Activated CD4-positive, alpha-beta T cell treated with anti-CD3 and anti-CD28 coated beads, Interleukin-2, Interleukin-6, amounts not matched to agents 100 ng/mL and 50 ng/mL, durations not matched to agents 16 hours and 8 hours (primary cell): Measurements from ENCODE around the gene RNF220.
"Not testable (repeated sequence)": the region's sequence is repeated elsewhere in the genome, so short reads cannot be mapped to it uniquely, and the experiment has no call there.

Source experiments
- DNase-seq: peaks from one replicate; pipeline ENCODE4 v3.0.0-alpha.2; 2020

The RNF220 gene

DNA sequence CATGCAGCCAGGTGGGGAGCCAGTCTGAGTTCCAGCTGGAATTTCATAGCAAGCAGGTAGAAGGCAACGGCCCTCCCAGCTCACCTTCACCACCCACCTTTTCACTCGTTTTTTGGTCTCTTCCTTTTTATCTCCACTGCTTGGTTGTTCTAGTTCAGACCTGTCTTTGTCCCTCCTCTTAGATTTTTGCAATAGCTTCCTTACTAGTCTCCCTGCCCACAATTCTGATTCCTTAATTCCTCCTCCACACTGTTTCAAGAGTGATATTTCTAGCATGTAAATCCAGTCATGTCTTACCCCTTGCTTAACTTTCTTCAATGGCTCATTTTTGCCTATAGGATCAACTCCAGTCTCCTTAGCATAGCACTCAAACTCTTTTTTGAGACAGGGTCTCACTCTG is 149.7 kb downstream of the RNF220 start:
- DNase-seq, result no peak

DNA sequence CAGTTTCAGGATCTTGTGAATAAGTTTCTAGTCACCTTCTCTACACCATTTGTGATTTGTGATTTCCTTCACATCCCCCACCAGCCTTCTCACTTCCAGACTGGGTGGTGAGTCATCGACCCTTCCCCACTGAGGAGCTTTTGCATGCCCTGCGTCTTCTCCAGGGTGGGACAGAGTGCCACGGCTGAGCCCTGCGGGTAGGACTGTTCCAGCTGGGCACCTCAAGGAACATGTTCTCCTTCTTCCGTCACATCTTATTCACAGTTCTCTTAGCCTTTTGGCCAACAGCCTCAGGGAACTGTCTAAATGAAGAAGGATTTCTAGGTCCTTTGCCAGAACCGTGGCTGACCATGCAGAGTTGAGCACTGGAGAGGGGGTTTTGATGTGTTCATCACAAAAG is 152.7 kb downstream of the RNF220 start:
- no peak for DNase-seq

DNA sequence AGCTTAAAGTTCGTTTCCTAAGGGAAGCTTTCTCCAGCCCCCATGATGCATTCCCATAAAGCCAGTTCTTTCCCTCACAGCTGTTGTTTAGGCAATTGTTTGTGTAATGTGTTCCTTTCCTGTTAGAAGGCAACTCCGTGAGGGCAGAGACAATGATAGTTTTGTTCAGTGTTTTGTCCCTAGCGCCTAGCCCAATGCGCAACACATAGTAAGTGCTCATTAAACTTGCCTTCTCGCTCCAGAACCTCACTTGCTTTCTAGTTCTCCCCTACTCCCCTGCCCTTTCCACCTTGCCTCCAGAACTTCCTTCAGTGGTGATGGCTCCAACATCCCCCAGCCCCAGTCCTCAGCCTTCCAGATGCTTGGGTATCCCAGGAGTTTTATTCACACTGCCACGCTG is 153.8 kb downstream of the RNF220 start:
- no peak for DNase-seq

DNA sequence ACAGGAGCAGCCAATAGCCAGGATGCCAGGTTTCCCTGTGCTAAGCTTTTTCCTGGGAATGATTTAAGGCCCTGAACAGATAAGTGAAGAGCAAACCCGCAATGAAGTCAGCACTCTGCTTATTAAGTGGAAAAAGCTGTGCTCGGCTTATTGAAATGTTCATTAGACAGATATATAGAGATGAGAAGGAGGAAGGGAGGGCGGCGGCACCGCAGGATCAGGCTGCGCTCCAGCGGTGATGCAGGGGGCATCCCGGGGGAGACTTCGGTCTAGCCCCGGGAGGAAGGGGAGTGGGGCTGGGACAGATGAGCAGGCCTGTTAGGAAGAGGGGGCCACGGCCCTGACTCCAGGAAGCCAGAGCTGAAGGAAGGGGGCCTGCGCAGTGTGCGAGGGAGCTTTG is 154.3 kb downstream of the RNF220 start:
- no peak for DNase-seq

DNA sequence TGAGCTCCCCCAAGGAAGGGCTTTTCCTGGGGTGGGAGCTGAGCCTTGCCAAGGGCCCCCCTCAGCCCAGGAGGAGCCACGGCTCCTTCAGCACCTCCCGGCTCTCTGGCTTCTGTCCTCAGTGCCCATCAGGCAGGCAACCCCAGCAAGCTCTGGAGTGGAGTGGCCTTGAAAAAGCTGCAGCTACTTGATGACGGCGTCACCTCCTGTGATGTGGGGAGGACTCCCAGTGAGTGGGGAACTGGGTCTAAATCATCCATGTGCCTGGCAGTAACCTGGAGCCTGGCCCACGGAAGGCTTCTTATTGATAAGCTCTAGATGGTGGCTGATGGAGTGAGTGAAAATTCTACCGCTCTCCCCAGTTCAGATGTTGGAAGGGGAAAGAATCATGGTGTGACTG is 154.9 kb downstream of the RNF220 start:
- no peak for DNase-seq

DNA sequence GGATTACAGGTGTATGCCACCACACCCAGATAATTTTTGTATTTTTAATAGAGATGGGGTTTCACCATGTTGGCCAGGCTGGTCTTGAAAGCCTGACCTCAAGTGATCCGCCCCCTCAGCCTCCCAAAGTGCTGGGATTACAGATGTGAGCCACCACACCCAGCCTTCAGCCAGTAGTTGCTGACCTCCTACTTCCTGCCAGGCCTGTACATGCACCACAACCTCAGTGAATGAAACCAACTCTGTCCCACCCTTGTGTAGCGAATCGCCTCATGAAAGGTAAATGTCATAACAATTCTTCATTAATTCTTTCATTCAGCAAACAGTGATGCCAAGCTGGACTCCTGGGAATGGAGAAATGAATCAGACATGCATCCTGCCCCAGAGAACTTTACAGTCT is 155.6 kb downstream of the RNF220 start:
- DNase-seq, result not testable (repeated sequence)

DNA sequence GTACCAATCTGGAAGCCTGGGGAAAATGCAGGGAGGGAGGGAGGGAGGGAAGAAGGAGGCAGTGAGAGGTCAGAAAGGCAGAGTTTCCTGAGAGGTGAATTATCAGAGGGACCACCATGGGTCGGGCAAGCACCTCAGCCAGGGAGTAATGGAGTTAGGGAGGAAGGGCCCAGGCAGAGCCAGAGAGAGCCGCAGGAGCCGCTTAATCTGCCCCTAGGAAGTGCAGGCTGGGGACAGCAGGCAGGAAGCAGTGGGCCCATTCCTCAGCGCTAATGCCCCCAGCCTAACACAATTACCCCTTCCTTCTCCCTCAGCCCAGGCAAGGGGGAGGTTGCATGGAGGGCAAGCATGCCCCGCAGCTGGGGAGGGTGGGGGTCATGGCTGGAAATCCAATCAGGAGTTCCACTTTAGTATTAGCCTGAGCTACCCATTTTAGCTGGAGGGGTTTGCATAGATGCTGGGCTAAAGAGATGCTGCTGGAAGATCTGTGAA is 160.2 kb downstream of the RNF220 start:
- no peak for DNase-seq

DNA sequence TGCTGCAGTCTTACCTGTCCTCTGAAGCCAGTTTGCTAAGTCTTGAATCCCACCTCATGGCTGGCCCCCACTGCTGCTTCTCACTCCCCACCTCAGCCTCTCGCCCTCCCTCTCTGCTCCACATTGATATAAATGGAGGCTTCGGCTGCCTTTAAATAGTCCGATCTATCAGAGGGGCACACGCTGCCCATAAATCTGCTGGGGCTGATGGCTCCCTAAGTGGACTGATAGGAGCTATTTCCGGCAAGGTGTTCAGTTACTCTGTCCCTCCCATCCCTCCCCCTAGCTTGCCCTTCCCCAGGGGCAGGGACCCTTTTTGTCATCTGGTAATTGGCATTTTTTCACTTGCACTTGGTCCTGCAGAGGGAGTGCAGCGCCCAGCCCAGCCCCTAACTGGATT is 160.8 kb downstream of the RNF220 start:
- no peak for DNase-seq

DNA sequence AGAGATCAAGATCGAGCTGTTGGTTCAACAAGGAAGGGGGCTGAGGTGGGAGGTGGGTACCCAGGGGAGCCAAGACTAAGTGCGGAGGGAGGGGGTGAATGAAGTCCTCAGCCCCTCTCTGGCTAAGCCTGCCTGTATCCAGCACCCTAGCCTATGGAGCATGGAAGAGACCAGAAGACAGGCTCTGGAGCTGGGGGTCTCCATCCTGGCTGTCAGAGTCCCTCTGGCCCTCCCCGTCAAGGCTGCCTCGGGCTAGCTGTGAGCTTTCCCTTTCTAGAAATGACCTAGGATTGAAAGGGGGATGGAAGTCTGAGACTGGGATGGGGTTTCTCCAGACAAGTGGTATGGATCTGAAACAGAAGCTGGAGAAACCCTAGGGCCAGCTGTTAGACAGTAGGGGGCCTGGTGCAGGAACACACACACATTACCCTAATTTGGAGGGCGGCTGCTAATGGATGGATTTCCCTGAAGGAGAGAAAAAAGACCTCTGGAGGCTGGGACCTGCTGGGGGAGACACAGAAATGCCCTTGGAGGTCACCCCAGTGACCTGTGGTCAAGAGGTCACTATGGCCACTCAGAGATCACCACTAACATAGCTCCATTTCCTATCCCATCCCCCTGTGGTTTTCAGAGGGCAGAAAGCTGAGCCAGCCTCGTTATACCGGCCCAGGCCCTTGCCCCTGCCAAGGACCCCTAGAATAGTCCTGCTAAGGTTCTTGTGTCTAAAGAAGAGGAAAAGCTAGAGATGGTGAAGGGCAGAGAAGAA is 161.4 kb downstream of the RNF220 start:
- no peak for DNase-seq

DNA sequence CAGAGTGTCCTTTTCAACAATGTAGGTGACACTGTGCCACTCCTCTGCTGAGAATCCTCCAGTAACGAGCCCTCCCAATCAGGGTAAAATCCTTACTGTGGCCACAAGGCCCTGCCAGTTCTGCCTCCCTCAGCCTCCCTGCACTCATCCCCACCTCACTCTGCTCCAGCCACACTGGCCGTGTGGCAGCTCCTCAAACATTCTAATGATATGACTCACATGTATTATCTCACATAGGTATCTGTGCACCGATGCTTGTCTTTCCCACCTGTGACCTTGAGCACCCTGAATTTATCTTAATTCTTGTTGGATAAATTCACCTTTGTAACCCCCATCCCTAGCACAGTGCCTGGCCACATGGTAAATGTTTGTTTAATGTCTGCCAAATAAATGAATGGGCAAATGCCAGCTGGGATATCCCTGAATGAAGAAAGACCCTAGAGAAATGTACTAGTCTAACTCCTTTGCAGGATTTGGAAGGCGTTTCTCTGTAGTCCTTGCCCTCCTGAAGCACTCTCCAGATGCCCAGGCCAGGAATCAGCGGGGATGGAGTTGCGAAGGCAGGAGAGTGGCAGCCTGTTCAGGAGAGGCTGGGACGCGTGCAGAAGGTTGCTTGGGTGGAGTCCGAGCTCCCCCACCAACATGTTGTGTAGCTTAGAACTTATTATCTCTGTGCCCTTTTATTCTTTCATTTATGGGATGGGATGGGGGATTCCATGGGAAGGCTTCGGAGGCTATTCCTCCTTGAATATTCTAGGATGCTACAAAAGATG is 163.3 kb downstream of the RNF220 start:
- DNase-seq, result no peak

DNA sequence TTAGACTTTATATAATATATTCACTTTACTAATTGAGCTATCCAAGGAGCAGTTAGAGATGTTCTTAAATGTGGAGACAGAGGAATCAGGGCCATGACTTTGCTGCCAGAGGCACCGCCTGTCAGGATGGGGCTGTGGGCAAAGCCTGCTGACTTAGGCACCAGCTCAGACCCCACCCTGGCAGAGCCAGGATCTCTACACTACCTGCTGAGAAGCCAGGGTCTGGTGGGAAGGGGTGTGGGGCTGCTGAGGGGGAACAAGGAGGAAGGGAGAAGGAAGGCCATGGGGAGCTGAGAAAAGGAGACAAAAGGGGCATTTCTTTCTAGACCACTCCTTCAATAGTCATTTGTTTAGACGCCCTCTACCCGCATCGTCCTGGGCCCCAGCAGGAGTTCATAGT is 164.4 kb downstream of the RNF220 start:
- no peak for DNase-seq

DNA sequence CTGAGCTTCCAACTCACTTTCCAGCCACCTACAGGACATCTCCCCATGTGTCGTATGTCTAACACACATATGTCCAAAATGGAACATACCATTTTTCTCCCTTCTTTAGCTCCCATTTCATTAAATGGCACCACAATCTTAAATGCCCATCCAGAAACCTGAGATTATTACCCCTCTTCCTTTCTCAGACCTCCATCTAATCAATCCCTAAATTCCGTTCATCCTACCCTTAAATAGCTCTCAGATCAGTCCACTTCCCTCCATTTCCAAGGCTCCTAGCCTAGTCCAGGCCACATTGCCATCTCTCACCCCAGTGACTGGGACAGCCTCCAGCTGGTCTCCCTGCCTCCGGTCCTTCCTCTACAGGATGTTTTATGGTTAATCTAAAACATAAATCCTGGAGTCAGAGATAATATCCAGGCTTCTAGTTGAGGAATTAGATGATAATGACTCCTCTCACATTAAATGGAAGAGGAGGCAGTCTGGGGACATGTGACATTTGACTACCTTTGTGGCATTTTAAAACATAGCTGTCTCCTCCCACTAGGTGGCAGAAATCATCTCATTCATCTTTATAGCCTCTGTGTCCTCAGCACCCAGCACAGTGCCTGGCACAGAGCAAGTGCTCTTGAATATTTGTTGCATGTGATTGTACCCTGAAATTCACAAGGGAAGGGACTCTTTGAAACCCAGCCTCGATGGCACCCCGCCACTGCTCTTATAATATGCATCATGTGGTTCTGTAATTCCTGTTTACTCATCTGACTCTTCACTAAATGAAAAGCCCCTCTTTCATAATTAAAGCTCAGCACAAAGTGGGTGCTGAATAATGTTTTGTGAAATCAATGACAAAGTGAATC is 166.9 kb downstream of the RNF220 start:
- peak; percentile 47 for DNase-seq

DNA sequence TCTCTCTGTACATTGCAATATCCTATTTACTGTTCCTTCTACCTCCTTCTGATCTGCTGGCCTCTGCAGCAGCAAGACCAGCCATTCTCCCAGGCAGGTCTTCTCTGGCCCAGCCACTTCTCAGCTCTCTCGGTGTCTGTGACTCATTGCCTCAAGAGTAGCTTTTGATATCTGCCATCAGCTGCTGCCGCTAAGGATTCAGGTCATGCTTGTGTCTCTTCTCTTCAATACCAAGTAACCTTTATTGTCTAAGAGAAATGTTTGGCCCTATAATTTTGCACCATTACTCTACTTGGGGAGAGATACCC is 167.5 kb downstream of the RNF220 start:
- no peak for DNase-seq

DNA sequence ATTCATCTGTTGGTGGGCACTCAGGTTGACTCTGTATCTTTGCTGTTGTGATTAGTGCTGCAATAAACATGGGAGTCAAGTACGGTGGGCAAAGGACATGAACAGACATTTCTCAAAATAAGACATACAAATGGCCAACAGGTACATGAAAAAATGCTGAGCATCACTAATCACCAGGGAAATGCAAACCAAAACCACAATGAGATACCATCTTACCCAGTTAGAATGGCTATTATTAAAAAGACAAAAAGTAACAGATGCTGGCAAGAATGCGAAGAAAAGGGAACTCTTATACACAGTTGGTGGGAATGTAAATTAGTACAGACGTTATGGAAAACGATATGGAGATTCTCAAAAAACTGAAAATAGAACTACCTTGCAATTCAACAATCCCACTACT is 170.3 kb downstream of the RNF220 start:
- no peak for DNase-seq

DNA sequence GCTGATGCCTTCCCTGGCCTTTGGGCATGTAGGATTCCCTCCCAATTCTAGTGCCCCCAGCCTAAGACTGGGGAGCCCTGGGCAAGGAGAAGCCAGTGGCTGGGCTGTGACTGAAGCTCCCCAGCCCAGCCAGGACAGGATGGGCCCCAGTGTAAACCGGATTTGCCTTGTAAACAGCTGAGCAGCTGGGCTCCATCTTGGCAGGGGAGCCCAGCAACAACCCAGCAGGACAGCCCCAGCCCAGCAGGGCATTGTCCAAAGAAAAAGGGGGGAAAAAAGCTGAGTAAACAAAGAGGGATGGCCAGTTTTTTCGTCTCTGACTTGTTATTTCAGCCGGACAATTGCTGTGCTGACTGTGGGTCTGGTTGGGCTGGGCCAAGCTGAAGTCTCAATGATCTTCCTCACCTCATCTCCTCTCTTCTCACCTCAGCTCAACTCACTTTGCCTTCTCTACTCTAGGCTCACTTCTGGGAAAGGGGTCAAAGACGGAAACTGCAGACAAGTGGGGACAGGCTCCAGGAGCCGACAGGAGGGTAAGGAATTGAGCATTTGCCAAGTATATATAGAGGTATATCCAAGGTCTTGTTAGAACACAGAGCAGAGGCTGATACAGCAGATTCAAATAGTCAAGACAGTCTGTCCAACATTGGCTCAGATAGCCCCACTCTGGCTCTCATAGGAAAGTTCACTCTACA is 171.5 kb downstream of the RNF220 start:
- no peak for DNase-seq

DNA sequence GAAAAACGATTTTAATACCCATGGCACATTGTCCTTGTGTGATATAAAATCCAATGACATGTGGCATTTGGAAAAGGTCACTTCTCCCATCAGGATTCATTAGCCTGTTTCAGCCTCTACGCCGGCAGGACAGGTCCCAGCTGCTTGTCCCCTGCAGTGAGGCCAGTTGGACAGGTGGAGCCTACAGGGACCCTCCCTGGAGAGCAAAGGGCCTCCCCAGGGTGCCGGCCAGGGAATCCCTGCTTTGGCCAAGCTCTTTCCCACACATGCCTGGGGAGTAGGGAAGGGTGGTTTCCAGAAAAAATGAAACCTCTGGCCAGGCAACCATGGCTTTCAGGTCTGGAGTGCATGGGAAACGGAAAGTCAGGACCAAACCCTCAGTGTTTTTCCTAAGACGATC is 176.2 kb downstream of the RNF220 start:
- no peak for DNase-seq

DNA sequence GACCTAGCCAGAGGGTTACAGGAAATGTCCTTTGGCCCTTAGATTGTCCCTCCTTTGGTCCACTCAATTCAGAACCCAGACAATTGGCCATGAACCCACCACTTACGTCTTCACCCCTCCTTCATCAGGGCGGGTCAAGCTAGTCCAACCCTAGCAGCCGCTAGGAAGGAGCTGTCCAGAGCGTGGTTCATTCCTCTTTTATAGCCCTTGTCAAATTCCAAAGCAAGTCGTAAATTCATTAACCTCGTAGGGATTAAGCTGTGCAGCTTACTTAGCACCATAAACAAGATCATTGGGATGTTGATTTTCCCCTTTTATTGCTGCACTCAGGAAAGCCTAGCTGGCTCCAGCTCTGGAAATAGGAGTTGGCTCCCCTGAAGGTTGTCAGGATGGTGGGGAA is 179.1 kb downstream of the RNF220 start:
- DNase-seq, result no peak

DNA sequence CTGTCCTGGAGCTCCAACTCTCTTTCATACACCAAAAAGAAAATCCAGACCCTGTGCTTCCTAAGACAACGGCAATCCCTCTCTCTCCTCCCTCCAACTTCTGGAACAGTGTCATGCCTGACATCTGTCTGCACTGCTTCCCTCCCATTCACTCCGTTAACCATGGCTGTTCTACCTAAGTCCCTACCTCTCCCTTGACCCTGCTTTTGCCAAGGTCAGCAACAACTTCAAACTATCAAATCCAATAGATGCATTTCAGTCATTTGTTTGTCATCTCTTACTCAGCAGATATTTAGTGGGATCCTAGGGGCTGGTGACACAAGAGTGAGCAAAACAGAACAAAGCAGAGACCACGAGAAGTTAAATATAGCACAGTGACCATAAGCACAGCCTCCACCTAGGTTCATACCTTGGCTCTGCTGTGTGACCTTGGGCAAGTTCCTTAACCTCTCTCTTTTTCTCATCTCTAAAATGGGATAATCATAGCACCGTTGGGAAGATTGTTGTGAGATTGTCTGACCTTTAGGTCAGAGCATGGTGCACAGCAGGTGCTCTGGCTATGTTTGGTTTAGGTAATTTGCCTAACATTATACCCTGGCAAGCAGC is 180.4 kb downstream of the RNF220 start:
- DNase-seq, result no peak

DNA sequence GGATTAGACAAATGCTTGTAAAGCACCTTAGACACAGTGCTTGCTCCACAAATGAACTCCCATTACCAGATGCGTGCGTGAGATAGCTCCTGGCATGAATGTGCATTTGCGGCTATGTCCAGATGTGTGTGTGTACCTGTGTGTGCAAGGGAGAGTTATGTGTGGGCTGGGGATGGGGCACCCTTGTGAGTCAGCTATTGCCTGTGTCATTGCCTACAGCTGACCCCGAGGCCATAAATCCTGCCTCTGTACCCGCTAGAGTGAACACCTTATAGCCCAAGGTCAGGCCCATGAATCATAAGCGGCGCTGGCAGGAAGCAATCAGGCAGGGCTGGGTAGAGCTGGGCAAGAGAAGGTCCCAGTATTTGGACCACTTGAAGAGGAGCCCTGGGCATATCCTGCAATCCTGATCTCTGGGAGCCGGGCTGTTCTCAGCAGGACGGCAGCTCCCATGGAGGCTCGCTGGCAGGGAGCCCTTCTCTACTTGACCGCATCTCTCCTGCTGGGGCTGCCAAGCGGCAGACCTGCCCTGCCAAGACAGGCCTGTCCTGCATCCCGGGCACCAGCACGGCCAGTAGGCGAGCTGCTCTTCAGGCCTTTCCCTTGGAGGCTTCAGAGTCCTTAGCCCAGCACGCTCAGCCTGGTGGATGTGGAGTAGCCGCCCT is 182.9 kb downstream of the RNF220 start:
- DNase-seq, result no peak

DNA sequence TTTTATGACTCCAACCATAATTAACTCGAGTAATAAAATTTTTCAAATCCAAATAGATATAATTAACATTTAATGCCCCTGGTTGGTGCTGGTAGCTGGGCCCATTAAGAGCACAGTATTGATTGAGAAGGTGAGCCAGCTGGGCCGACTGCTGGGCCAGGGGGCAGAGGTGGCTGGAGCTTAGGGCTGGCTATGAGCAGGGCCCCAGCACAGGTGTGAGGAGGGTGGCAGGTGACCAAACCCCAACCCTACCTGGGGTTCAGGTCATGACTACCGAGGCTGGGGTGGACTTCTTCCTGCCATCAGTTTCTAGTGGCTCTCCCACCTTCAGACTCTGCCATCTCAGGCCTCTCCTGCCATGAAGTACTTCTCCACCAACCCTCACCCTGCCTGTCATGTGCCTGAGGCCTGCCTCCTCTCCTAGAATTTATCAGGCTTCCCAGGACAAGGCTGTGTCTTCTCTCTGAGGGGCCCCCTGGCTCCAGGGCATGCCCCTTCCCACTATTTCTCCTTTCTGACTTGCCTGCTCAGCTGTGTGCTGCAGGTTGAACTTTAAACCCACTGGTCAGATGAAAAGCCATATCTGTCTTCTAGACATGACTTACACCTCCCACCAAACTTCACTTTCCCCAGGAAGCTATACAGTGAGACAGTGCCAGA is 183.6 kb downstream of the RNF220 start:
- no peak for DNase-seq

DNA sequence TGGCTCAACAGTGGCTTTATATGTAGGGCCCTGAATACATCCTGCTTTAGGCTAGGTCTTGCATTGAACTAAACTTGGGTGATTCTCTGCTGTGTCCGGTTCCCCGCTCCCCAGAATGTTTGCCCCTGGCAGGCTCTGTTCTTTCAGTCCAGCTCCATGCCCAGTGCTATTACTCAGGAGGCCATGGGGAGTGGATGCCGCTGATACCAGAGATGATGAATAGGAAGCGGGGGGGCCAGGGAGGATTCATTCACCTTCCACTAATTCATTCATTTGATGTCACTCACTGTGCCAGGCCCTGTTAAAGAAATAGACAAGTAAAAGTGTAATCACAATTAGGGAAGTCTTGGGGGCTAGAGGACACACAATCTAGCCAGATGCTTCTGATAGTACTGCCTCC is 185.4 kb downstream of the RNF220 start:
- DNase-seq, result no peak
